Cerebellar cortex (tissue), 1 donor: ENCODE measurements around the gene CCBE1.

ENCODE experiments used
- DNase-seq: peaks from one replicate; pipeline ENCODE4 v3.0.0-alpha.2; 2015; ENCODE audit warnings: low spot score

Gene CCBE1

DNA sequence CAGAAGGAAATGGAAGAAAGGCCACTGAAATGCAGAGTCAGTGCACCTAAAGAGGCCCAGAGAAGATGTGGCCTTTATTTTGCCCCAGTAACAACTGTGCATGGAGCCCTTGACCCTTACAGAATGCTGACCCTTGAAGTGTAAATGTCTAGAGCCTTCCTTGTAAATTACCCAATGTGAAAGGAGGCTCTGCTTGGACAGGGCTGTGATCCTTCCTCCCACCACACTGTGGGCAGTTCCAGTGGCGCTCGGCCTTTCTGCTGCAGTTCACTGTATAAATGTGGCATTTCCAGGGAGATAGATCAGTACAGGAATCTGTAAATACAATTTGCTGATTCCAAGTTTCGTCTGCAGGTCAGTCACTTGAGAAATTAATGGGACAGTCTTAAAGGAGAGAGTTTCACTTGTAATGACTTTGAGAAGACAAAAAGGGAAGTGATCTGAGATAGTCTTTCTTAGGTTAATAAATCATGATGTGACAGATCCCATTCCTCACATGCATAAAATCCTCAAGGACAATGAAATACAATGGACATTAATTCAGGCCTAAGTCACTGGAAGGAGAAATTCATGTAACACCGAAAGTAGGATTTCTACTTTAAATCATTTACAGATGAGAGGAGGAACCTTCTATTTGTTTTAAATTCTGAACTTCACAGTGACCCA lies 204.3 kb downstream of the CCBE1 start:
- no peak for DNase-seq

DNA sequence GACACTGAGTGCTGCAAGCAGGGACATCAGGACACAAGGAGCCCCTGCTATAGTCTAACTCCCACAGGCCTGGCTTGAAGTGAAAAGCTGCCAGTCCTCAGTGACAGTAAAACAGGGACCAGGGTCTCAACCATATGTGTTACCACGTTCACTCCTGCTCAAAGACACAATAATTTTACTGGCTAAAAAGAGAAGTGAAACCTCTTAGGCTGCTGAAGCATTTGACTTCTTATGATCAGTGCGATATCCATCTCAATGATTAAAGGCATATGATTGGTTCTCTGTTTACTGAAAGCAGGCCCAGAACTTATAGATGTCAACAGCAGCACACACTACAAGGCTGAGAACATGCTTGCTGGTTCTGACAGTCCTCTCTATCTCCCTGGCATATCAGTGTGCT lies 208.3 kb downstream of the CCBE1 start:
- DNase-seq: no peak

DNA sequence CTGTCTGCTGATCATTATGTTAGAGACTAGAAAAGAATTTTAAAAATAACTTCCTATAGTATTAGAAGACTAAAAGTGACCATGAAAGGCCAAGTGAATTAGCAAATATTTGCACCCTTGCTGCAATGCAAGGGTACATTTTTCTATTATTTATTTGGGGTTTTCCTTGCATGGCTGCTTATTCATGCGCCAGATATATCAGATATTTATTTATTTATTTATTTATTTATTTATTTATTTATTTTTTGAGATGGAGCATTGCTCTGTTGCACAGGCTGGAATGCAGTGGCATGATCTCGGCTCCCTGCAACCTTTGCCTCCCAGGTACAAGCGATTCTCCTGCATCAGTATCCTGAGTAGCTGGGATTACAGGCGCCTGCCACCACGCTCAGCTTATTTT lies 211.8 kb downstream of the CCBE1 start:
- no peak for DNase-seq

DNA sequence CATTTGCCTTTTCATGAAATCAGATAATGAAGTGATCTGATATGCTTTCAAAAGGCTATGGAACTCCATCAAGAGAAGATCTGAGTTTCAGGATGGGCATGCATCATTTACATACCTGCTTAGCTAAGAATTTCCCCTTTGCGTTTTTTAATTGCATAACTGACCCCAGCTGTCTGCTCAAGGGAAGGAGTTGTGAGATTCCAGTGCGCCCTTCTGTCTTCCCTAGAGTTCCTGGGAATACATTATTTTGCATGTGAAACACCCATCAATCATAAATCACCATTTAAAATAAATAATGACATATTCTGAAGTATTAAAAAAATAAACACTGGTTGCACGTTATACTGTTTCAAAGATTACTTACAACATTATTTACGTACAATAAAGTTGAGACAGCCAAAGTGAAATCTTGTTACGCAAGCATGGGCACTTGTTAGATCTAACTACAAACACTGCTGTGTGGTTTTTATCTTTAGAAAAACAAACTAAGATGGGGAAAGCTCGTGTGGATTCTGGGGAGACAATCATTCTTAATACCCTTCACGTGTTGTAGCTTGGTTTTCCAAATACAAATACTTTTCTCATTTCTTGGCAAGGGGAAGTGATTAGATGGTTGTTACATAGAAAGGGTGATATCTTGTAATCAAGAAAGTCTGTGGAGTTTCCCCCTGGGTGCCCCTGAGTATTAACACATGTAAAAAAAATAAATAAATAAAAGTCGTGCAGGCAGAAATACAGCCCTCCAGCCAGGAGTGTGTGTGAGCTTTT lies 212.5 kb downstream of the CCBE1 start:
- DNase-seq: no peak

DNA sequence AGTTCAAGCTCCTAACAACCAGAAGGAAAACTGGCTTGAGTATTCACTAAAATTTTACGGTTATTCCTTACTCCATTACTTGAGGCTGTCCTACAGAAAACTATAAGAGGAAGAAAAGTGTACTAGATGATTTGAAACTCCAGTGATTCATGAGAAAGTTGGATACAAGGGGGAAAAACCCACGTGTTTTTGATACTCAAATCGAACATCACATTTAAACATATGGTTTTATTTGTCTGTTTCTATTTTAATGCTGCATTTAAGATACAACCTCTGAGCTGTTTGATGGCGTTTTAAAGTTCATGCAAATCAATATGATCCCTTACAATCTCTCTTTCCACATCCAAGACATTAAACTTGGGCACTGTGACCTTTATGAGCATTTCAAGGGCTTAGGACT lies 213.1 kb downstream of the CCBE1 start:
- DNase-seq: no peak

DNA sequence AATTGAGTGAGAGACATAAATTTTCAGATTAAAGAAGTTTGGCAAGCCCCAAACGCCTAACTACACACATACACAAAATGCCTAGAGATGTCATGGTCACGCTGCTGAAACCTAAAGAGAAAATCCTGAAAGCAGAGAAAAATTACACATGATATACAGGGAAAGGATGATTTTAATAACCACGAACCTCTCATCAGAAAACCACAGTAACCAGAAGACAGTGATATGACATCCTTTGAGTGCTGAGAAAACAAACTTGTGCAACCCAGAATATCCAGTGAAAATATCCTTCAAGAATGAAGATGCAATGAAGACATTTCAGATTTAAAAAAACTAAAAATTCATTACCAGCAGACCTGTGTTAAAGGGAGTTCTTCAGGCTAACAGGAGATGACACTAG lies 215.8 kb downstream of the CCBE1 start:
- no peak for DNase-seq

DNA sequence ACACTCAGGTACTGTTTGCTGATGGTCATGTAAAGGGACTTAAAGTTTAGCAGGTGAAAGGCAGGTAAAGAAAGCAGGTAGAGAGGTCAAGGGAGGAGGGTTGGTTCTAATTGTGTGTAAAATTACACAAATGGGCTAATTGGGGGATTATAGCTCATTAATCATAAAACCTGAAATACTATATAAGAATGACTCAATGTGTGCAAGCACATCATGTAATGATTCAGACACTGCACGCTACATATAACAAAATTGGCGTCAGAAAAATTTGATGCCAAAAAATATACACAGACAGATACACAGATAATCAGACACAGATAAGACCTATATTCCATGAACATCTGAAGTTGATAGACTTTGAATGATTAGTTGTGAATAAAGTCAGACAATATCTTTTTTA lies 217.4 kb downstream of the CCBE1 start:
- no peak for DNase-seq

DNA sequence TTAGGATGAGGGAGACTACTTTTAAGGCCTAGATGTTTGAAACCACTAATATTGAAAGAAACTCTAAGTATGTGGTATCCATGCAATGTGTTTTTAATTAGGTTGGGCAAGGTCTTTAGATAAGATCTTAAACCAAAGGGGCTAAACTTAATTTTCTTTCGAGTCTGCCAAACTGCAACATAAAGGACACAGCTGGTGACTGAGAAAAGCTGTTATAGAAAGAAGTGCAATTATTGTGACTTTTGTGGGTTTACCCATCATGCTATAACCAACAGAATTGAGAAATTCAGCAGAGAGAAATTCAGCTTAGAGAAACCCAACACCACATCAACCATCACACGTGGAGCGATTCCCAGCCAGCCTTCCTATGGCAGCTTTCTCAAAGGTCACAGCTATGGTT lies 218.6 kb downstream of the CCBE1 start:
- no peak for DNase-seq

DNA sequence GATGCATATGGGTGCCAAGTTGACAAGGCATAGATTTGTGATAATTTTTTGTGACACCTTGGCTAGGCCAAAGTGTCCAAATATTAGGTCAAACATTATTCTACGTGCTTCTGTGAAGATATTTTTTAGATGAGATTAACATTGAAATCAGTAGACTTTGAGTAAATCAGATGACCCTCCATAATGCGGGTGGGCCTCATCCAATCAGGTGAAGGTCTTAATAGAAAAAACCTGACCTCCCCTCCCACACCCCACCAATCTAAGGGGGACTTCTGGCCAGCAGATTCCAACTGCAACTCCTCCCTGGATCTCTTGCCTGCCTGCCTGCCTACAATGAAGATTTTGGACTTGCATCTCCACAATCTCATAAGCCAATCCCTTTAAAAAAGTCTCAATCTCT lies 219.4 kb downstream of the CCBE1 start:
- no peak for DNase-seq

DNA sequence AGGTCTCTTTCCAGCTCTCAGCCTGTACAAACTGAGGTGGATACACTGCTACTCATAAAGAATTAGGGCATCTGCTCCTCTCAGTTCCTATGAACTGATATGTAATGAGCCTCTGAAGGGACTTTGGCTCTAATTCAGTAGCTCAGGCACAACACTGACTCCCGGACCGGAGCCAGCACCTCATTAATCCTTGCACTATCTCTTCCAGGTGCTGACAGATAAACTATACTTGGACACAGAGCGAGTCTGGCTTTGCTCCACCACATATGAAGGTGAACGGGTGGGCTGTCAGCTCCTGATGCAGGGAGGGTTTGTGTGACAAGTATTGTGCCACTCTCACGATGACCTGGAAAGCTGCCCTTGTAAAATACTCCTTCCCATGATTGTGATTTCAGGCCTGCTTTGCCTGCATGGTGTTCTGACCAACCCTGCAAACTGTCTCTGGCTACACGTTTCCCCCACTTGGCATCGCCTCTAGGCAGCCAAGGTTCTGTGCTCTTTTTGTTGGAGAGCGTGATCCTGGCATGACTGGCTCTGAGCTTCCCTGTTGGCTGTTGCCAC lies 226.6 kb downstream of the CCBE1 start:
- peak; percentile 69 for DNase-seq

DNA sequence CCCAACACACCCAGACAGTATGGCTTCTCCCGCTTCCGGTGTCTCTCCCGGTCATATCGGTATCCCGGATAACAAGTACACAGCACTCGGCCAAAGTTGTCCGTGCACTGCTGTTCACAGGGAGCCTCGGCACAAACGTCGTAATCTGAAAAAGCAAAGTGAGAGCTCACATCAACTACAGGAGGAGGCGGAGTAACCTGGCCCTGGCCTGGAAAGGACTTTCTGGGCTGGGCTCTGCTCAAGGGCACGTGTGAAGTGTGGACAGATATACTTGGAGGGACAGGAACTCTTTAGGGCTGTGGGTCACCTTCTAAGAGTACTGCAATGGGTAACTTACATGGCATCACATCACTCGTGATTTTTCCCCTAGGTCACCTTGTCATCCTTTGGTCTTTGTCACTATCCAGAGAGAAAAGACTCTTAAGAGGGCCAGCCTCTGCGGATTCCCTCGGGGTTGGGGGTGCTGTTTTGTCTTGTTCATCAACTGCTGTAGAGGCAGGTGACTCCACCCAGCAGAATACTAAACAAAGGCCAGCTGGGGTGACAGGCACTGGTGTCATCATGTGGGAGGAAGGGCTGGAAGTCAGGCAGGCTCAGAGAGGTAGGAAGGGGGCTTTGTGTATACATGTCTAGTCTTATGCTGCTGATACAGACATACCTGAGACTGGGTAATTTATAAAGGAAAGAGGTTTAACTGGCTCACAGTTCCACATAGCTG lies 227.6 kb downstream of the CCBE1 start:
- no peak for DNase-seq

DNA sequence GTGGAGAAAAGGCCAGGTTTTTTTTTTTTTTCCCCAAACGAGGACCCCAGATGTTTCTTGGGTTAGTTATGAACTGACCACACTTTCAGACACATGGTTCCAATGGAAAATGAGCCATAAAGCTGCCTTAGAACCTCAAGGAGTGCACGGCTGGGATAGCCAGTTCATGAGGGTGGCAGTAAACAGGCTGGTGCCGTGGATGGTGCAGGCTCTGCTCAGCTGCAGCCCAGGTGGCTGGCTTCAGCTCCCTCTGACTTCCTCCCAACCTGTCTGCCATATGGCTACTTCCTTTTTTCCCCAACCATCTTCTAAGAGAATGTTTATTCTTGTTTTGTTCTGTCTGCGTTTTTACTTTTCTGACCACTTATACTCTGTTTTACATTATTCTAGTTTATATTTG lies 228.4 kb downstream of the CCBE1 start:
- DNase-seq: peak; percentile 59

DNA sequence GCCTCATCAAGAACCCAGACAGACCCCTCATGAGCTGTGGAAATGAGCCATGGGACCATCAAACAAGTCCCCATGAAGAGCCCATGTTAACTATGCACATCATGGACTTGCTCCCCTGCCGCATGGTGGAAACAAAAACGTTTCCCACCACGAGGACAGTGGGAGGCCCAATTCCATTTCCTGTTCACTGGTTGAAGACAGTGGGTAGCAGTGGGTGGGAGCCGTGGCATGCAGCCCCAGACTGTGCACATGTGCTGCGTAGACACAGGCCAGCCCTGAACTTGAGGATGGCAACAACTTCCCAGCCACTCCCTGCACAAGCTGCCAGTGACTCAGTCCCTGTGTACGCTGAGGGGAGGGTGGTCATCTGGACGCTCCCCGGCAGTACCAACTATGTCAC lies 229.7 kb downstream of the CCBE1 start:
- DNase-seq: no peak

DNA sequence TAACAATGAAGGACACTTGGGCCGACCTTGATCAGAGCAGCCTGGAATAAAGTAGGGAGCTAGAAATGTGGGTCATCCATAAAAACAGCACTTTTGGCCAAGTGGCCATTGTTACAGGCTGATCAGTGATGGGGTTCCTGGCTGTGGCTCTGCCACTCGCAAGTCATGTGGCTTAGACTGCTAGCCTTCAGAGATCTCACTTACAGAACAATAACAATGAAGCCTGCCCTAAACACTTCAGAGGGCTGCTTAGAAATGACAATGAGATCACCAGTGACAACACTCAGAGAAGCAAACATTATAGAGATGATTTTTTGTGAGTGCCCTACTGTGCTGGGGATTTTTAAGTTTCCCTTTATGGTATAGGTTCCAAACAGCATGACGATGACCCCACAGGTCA lies 230.2 kb downstream of the CCBE1 start:
- DNase-seq: no peak

DNA sequence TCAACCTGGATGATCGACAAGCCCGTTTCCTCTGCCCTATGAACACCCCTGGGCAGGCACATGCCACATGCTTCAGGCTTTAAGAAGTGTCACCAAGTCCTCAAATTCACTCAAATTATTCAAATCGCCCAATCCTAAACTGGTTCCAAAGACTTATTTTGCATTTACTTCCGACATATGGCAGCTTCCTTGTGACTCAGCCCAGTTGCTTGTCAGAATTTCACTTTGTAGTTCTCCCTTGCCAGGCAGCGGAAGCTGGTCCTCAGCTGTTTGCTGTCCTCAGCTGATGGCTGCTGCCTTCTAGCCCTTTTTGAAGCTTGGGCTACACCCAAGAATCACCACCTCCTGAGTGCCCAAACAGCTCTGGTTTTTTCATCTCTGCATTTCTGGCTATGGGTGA lies 232.7 kb downstream of the CCBE1 start:
- DNase-seq: no peak

DNA sequence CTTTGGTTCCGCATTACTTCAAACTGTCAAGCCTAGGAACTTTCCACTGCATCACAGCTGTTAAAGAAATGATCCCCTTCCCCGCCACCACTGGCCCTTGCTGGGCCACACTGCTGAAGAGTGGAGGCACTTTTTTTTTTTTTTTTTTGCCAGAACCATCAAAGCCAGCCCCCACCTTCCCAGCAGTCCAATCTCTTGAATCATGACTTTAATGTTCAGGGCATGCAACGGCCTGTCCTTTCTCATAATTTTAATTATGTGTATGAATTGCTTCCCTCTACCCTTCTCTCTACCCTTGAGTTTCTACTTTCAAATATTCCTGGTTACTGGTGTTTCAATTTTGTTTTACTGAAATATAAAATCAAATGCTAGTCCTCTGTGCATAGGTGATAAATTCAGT lies 236.1 kb downstream of the CCBE1 start:
- DNase-seq: no peak

DNA sequence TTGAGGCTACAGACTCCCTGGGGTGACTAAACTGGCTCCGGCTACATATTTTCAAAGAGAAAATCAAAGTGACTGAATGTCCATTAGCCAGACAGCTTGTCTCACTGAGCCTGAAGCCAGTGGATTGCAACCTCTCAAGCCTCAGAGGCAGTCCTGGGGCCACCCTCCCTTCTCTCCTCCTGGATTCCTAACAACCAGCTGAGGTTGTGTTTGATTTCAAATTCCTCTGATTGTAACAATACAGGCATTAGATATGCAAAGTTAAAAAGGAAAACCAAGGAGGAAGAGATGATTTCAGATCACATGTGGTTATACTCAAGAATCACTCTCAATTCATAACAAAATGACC lies 237.2 kb downstream of the CCBE1 start:
- no peak for DNase-seq

DNA sequence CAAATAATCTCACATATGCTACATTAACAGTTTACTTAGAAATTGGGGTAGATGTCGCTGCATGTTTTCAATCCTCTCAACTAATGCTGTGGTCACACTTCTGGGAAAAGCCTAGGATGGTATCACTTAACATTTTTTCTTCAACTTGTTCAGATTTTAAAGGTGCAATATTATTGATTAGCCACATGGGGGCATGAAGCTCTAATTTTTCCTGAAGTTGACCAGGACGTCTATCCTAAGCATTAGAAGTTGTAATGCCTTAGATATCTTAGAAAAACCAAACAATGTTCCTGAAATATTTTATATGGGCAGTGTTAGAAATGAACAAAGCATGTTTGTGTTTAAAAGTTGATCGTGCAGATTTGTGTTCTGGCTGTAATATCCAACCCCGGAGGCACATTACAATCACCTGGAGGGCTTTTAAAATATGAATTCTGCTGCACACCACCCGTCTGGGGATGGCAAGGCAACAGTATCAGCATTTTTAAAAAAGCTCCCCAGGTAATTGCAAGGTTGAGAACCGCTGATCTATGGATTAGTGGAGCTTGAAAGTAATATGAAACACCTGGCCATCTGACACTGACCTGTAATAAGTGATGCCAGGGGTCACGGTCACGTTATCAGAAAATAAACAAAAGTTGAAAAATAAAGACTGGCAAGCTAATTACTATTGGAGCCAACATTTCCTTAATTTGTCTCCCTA lies 237.7 kb downstream of the CCBE1 start:
- peak; percentile 31 for DNase-seq

DNA sequence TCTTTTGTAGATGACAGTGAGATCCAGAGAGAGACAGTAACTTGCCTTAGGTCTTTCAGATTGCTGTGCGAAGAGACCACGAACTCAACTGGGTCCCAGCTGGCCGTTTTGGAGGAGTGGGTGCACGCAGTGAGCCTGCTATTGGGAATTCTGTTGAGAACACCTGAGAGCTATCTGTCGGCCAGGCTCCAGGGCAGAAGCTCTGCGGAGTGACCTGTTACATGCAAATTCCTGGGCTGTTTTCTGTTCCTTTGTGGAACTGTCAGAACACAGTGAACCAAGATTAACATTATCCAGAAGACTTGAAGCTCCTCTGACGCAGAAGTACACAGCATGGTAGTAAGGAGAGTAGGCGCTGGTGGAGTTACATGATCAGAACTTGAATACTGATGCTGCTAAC lies 238.6 kb downstream of the CCBE1 start:
- DNase-seq: no peak

DNA sequence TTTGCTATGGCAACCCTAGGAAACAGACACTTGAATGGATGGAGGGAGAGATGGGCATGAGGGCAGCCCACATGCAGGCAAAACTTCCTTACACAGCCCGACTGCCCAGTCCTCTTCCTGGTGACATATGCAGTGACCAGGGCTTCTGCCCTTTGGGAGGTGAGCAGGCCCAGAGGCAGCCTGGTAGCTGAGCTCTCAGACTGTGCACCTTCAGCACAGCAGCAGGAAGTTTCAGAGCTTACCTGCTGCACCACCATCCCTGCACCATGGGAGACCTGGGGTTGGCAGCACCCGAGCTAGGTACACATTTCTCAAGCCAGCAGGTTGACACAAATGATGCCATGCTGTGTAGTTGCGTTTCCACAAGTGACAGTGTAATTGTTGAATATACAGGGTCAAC lies 240.6 kb downstream of the CCBE1 start:
- no peak for DNase-seq

DNA sequence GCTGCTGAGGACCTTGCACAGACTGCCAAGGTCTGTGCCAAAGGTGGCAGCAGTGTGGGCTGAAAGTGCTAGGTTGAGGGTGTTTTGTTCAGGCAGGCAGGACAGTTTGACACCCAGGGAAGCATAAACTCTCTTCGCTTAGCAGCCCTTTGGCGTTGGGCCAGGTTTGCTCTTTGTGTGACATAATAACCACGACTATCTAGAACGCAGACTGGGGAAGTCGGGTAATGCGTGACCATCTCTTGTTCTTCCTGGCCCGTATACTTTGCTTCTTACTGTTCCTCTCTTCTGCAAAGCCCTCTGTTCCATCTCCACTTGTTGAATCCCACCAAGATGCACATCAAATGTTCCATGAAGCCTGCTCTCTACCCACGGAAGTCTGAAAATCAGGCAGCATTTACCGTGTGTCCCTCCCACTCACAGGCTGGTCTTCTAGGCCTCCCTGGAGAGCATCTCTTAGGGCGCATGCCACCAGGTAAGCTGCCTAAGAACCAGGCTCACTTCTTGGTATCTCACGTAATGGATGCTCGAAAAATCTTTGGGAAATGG lies 241.4 kb downstream of the CCBE1 start:
- DNase-seq: no peak
